OCI-LY3 (cell line): ENCODE measurements around the gene ANKS1B.
"Not testable (repeated sequence)": the region's sequence is repeated elsewhere in the genome, so short reads cannot be mapped to it uniquely, and the experiment has no call there.

Source experiments
- H2AFZ ChIP-seq: fragments of 200-600, 300-600 bp; shearing (Covaris generic); 2 replicates; pipeline ENCODE4 v1.6.0; 2014; ENCODE audit warnings: antibody characterized with exemption, low read depth, low read length
- H3K27ac ChIP-seq: fragments of 200-600, 300-600 bp; sonication (generic); 2 replicates; pipeline ENCODE4 v1.5.1; 2014; ENCODE audit warnings: mild to moderate bottlenecking, low read length, moderate library complexity, mixed read lengths
- H3K27me3 ChIP-seq: fragments of 200-600, 300-600 bp; sonication (generic); 2 replicates; pipeline ENCODE4 v1.6.1; 2014; ENCODE audit warnings: low read depth, low read length, mixed read lengths
- H3K36me3 ChIP-seq: fragments of 200-600, 300-600 bp; sonication (generic); replicated peaks from 2 replicates; pipeline ENCODE3; 2014; ENCODE audit warnings: low read depth, low read length, mixed read lengths
- H3K4me1 ChIP-seq: fragments of 300-600, 200-600 bp; sonication (generic); 2 replicates; pipeline ENCODE4 v1.6.1; 2014; ENCODE audit warnings: low read length, mixed read lengths
- H3K4me2 ChIP-seq: fragments of 200-600, 300-600 bp; sonication (generic); 2 replicates; pipeline ENCODE4 v1.6.1; 2014; ENCODE audit warnings: low read length, mixed read lengths
- H3K4me3 ChIP-seq: fragments of 300-600, 200-600 bp; sonication (generic); 2 replicates; pipeline ENCODE4 v1.5.1; 2014; ENCODE audit warnings: antibody characterized with exemption, mild to moderate bottlenecking, low read length, moderate library complexity
- H3K79me2 ChIP-seq: fragments of 300-600, 200-600 bp; shearing (Covaris generic); 2 replicates; pipeline ENCODE4 v1.6.1; 2014; ENCODE audit warnings: mild to moderate bottlenecking, low read length, mixed read lengths
- H3K9ac ChIP-seq: fragments of 300-600, 200-600 bp; shearing (Covaris generic); 2 replicates; pipeline ENCODE4 v1.6.0; 2014; ENCODE audit warnings: mild to moderate bottlenecking, low read length, moderate library complexity
- H3K9me3 ChIP-seq: fragments of 200-600, 300-600 bp; shearing (Covaris generic); 2 replicates; pipeline ENCODE4 v1.6.1; 2014; ENCODE audit warnings: low read length, mixed read lengths; ENCODE audit not compliant: insufficient read depth
- H4K20me1 ChIP-seq: fragments of 200-600, 300-600 bp; sonication (generic); 2 replicates; pipeline ENCODE4 v1.6.1; 2016; ENCODE audit warnings: low read length, mixed read lengths; ENCODE audit not compliant: insufficient read depth
- CTCF ChIP-seq: fragments of 200-600, 300-600 bp; sonication (generic); IDR thresholded peaks from 2 replicates; pipeline ENCODE4 v1.5.1; 2014; ENCODE audit warnings: antibody characterized with exemption, low read length, low read depth
- EZH2phosphoT487 ChIP-seq: fragments of 200-600 bp; shearing (Covaris generic); IDR thresholded peaks from 2 replicates; pipeline ENCODE4 v1.6.1; 2018; ENCODE audit warnings: antibody characterized with exemption, mixed run types, low read depth

Gene ANKS1B

DNA sequence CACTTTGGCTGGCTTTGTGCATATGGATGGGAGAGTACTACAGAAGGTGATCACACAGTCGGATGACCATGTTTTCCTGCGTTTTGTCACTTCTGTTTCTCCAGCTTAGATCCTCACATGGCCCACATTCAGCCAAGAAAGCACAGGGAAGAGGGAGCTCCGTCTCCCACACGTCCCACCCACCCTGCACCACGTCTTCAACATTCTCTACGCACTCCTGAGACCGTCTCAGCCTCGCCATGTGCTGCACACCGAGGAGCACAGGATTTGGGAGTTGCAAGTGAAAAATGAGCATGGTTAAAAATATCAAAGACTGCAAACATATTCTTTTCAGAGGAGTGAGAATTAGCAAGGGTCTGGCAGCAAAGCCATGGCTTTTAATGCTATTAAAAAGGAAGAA is 1217.5 kb downstream of the ANKS1B start:
- Histone ChIP-seq H2AFZ (no peak overlapping the region), H3K79me2 (no peaks in the 10 kb centered on the region), H3K9me3 (no peaks in the 10 kb centered on the region), H3K4me2 (no peak overlapping the region), H3K4me3 (no peak overlapping the region), H3K27ac (no peak overlapping the region), H3K36me3 (no peaks in the 10 kb centered on the region), H4K20me1 (no peaks in the 10 kb centered on the region), H3K9ac (no peak overlapping the region), H3K27me3 (no peaks in the 10 kb centered on the region), H3K4me1 (no peaks in the 10 kb centered on the region)
- TF ChIP-seq EZH2phosphoT487 (no peak), CTCF (no peak)

GRCh38 chr12:98763656-98764055 is 1221.1 kb downstream of the ANKS1B start:
- Histone ChIP-seq H3K4me3 (no peak overlapping the region), H3K36me3 (no peaks in the 10 kb centered on the region), H3K27me3 (0 out of 2 replicates have a peak, but pooled peaks cover 6% of the 10 kb centered on the region), H3K4me1 (no peaks in the 10 kb centered on the region), H3K9me3 (no peaks in the 10 kb centered on the region), H2AFZ (no peak overlapping the region), H3K27ac (no peak overlapping the region), H4K20me1 (no peaks in the 10 kb centered on the region), H3K79me2 (no peaks in the 10 kb centered on the region), H3K9ac (no peak overlapping the region), H3K4me2 (no peak overlapping the region)
- TF ChIP-seq CTCF, result no peak
- TF ChIP-seq EZH2phosphoT487, result no peak

DNA sequence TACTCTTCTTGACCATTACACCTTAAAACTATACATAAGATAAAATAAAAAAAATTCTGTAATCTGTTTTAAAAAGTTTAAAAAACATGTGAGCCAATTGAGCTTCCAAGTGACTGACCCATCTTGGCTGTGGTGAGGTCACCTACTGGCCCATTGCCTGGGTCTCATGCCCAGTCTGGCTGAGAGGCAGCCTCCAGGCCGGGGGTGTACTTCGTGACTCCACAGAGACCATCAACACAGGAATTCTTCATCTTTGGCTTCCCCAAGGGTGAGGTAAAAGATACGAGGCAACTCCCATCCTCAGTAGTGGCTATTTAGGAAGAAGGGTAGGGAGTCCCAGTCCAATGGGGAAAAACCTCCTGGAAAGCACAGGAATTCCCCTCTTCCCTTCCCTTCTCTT is 1226.4 kb downstream of the ANKS1B start:
- TF ChIP-seq CTCF, result no peak
- no peak overlapping the region for H3K4me3 ChIP-seq
- H3K9ac ChIP-seq, result no peak overlapping the region
- no peaks in the 10 kb centered on the region for H4K20me1 ChIP-seq
- no peak overlapping the region for H3K4me2 ChIP-seq
- 0 out of 2 replicates have a peak, but pooled peaks cover 6% of the 10 kb centered on the region for H3K27me3 ChIP-seq
- peaks cover 17% of the 10 kb centered on the region for H3K4me1 ChIP-seq
- no peak overlapping the region for H3K27ac ChIP-seq
- no peaks in the 10 kb centered on the region for H3K36me3 ChIP-seq
- no peak overlapping the region for H2AFZ ChIP-seq
- H3K9me3 ChIP-seq, result no peaks in the 10 kb centered on the region
- H3K79me2 ChIP-seq, result no peaks in the 10 kb centered on the region

DNA sequence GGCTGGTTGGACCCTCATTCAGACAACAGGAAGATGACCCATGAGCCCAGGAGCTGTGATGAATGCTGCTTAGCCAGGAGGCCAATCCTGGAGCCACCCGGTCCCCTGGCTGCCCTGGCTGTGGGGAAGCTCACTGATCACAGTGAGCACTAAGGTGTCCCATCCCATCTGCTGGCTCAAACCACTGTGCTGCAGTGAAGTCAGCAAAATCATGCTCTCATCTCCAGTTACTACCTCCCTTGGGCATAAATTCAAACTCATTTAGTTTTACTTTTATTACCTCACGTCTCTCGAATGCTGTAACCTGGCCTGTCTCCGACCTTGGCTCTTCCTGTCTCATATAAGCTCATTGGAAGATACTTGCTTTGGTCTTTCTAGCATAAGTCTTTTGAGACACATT is 1227.3 kb downstream of the ANKS1B start:
- Histone ChIP-seq H3K36me3 (no peaks in the 10 kb centered on the region), H3K27ac (no peak overlapping the region), H3K4me2 (no peak overlapping the region), H3K9ac (no peak overlapping the region), H4K20me1 (no peaks in the 10 kb centered on the region), H3K4me3 (no peak overlapping the region), H3K27me3 (0 out of 2 replicates have a peak, but pooled peaks cover 6% of the 10 kb centered on the region), H3K4me1 (peaks cover 20% of the 10 kb centered on the region), H3K79me2 (no peaks in the 10 kb centered on the region), H2AFZ (no peak overlapping the region), H3K9me3 (no peaks in the 10 kb centered on the region)
- no peak for TF ChIP-seq CTCF
- no peak for TF ChIP-seq EZH2phosphoT487

GRCh38 chr12:98755855-98756254 is 1228.9 kb downstream of the ANKS1B start:
- not testable (repeated sequence) for H3K4me2 ChIP-seq, H3K27ac ChIP-seq

More at GRCh38 chr12:98755855-98756254, 1228.9 kb downstream of the ANKS1B start:
- H3K9me3 ChIP-seq, H3K79me2 ChIP-seq, H3K27me3 ChIP-seq, H4K20me1 ChIP-seq, H3K4me3 ChIP-seq, H3K36me3 ChIP-seq, H2AFZ ChIP-seq, H3K9ac ChIP-seq: not testable (repeated sequence)
- peaks cover 20% of the 10 kb centered on the region for H3K4me1 ChIP-seq
